ENCODE data around the gene FBLN2.

DNA sequence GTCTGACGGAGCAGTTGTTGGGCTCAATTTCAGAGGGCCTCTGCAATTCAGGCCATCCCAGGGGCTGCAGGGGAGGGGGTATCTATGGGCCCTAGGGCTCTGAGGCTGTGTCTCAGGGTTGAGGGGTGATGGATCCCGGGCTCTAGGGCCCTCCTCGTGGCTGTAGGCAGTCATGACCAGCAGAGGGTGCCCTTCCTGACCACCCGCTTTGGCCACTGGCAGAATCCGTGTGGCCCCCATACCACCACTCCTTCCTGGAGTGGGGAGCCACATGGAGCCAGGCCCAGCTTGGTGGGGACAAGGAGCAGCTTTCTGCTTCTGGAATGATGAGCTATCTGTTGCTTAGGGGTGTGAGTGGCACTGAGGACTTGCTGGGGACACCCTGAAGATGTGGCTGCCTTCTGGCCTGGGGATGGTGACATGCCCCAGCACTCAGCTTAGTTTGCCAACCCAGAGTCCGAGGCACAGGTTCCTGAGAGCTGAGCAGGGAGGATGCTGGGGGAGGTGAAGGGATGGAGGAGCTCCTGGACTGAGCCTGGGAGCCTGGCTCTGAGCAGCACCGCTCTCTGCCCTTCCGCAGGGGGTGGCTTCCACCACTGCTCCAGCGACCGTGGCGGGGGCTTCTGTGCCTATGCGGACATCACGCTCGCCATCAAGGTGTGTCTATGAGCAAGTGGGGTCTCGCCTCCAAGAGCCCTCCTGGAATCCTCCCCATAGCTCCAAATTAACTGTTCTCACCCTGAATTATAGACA, 48.6 kb upstream of the FBLN2 start:
- no peak for TF ChIP-seq POLR2A (IDR thresholded peaks at IDR 0.05)
- TF ChIP-seq, protein P1, sequence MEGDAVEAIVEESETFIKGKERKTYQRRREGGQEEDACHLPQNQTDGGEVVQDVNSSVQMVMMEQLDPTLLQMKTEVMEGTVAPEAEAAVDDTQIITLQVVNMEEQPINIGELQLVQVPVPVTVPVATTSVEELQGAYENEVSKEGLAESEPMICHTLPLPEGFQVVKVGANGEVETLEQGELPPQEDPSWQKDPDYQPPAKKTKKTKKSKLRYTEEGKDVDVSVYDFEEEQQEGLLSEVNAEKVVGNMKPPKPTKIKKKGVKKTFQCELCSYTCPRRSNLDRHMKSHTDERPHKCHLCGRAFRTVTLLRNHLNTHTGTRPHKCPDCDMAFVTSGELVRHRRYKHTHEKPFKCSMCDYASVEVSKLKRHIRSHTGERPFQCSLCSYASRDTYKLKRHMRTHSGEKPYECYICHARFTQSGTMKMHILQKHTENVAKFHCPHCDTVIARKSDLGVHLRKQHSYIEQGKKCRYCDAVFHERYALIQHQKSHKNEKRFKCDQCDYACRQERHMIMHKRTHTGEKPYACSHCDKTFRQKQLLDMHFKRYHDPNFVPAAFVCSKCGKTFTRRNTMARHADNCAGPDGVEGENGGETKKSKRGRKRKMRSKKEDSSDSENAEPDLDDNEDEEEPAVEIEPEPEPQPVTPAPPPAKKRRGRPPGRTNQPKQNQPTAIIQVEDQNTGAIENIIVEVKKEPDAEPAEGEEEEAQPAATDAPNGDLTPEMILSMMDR (IDR thresholded peaks at IDR 0.05): peak in 3 of 6 experiments; percentile 13 to 25 (median 20)

Data from Peyer's patch (tissue), 4 donors.